K562 treated with DMSO at 1 percent for 48 hours (cell line): ENCODE results near the gene HAX1. TPM values are rescaled to one million over a fixed set of nuclear protein-coding genes. Genes with fewer than 3 reads are reported as not detected.

ENCODE experiments used
- total RNA-seq: library from RNA; unstranded; fragments of 300-600 nt; gene quantifications from 2 replicates; pipeline ENCODE4 v1.2.3, GENCODE V29; 2022; ENCODE audit warnings: low replicate concordance; ENCODE audit errors: extremely low read depth

HAX1 gene
- not detected in 2 replicates for total RNA-seq

DNA sequence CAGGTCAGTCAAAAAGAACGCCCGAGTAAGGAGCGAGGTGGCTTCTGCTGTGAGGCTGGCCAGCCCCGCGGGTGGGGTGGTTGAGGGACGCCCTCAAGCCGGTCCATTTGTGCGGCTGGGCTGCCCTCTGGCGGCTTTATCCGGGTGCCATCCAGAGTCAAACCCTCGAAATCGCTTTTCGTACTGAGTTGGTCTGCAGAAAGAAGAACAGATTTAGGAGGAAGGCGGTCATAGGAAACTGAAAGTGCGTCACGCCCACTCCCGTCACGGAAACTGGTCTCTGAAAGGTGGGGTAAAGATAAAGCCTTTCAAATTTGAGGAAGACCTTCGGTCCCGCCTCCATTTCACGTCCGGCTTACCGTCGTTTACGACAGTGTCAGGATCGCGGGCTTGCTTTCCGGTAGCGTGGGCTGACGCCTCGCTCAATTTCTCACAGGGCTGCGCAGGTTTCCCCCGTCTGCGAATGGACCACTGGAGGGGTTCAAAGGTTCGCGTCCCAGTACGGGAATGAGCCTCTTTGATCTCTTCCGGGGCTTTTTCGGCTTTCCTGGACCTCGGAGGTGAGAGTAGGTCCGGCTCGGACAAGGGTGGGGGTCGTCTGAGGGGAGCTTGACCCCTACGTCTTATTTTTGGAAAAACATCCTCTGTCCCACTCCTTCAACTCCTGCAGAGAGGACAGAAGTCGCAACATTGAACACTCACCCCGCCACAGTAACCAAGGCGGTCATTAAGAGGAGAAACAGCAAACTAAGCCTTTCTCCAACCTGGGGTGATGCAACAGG lies at the start of gene HAX1:
Gene HAX1 (plus strand): TSS at position 413 of the 782 bp plus-strand sequence. CDS start 95 bp downstream, at position 508.

DNA sequence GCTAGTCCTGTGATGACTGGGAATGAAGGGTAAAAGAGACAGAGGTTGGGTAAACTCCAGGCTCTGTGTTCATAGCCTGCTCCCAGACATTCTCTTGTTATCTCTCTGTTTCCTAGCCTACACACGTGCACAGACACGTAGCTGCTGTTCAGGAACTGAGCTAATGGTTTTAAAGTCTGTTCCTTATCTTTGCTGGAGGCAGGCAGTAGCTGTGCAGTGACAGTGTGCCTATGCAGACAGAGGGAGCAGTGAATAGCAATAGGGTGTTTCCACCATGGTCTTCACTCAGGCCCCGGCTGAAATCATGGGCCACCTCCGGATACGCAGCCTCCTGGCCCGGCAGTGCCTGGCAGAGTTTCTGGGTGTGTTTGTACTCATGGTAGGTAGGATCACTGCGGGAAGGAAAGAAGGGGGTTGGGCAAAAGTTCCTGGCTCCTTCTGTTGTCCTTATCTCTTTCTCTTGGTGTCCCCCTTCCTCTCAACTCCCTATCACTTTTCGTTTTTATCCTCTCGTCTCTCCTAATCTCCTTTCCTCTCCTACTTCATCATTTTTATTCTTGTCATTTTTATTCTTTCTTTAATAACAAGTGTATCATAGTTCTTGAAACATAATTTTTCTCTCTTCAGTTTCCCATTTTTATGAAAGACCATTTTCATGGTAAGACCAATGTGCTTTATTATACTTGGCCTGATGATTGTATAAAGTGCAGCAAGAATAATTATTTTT lies 48.6 kb downstream of the HAX1 start, which contains the start of gene AQP10:
Gene AQP10 (plus strand): TSS at position 212 of the 727 bp plus-strand sequence. CDS start 63 bp downstream, at position 275.

DNA sequence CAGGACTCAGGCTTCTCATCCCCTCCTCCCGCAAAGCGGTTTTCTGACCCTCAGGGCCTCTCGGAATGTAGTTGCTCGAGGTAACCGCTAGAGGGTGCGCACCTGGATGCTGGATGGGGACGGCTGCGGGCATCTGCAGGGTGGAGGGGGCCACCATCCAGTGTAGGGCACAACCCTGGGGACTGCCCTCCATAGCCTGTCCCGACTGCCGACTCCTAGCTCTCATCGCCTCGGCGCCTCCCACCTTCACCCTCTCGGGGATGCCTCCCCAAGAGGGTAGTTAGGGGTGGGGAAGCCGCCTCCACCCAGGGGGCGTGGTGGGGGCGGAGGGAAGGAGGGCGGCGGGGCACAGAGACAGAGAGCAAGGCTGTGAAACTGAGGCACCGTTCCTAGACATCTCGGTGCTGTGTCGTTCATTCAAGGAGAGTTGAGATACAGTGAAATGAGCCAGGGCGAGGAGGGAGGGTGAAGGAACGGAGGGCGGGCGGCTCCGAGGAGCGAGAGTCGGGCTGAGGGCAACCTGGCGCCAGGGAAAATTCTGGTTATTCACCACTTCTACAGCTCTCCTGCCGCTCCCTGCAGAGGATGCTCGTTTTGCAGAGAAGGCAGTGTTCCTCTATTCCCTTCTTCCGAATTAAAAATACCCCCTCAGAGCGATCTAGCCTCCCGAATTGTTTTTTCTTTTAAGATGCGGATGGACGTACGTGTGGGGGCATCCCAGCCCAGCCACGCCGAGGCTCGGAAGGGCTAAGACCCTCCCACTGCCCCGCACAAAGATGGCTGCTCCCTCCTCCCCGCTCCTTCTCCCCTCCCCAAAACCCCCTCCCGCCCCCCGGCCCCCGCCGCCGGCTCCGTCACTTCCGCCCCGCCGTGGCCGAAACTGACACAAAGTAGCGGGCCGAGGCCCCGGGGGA lies 52.5 kb downstream of the HAX1 start, which contains the start of gene ATP8B2:
Gene ATP8B2 (plus strand): TSS at position 857 of the 914 bp plus-strand sequence. CDS start 2,617 bp downstream, outside the sequence.

Other genes starting within 250 kb of the HAX1 start
- gene NUP210L, start 117.6 kb upstream of the HAX1 start, total RNA-seq = not detected in 2 replicates
- 253 TPM in 1 of 2 replicates, not detected in the other for gene TPM3, start 80.5 kb upstream of the HAX1 start, total RNA-seq
- gene CFAP141, start 66.3 kb upstream of the HAX1 start, total RNA-seq = not detected in 2 replicates
- not detected in 2 replicates for gene UBAP2L, start 51.7 kb upstream of the HAX1 start, total RNA-seq
- gene AQP10, start 48.5 kb downstream of the HAX1 start, total RNA-seq = not detected in 2 replicates
- gene ATP8B2, start 52.9 kb downstream of the HAX1 start, total RNA-seq = not detected in 2 replicates
- not detected in 2 replicates for gene IL6R, start 132.7 kb downstream of the HAX1 start, total RNA-seq
- gene TDRD10, start 229.6 kb downstream of the HAX1 start, total RNA-seq = not detected in 2 replicates
- not detected in 2 replicates for gene SHE, start 229.8 kb downstream of the HAX1 start, total RNA-seq